Astrocyte of the cerebellum (primary cell): ENCODE measurements around the gene VWCE.

Source experiments
- DNase-seq: peaks from one replicate; pipeline ENCODE4 v3.0.0-alpha.2; 2011; ENCODE audit warnings: low read depth
- H3K4me3 ChIP-seq: 2 replicates; pipeline ENCODE4 v1.5.1; 2011; ENCODE audit warnings: mild to moderate bottlenecking, low read depth, low read length, moderate library complexity
- CTCF ChIP-seq: IDR thresholded peaks from 2 replicates; pipeline ENCODE4 v1.5.1; 2012; ENCODE audit warnings: low read length, low read depth, moderate library complexity, mild to moderate bottlenecking; ENCODE audit errors: missing control alignments
- in situ Hi-C: cut with HindIII; loops from 2 replicates; pipeline ENCODE4 v1.10.0; 2017; ENCODE audit warnings: low sequenced_read_pairs

Gene VWCE

GRCh38 chr11:61309739-61310138, 14.6 kb upstream of the VWCE start:
- DNase-seq = no peak
- TF ChIP-seq CTCF = no peak
- H3K4me3 ChIP-seq = no peak overlapping the region
- in situ Hi-C loops = no loop called here

GRCh38 chr11:61309141-61309540, 14.0 kb upstream of the VWCE start:
- TF ChIP-seq CTCF = no peak

GRCh38 chr11:61307354-61307753, 12.2 kb upstream of the VWCE start:
- H3K4me3 ChIP-seq = no peak overlapping the region
- no peak for TF ChIP-seq CTCF
- in situ Hi-C loops = no loop called here
- no peak for DNase-seq

More at GRCh38 chr11:61309141-61309540, 14.0 kb upstream of the VWCE start:
- no peak for DNase-seq
- in situ Hi-C loops = no loop called here
- no peak overlapping the region for H3K4me3 ChIP-seq

- DNase-seq = no peak
- TF ChIP-seq CTCF = no peak
- in situ Hi-C loops = no loop called here
- no peak overlapping the region for H3K4me3 ChIP-seq
Observed at GRCh38 chr11:61306221-61306620, 11.1 kb upstream of the VWCE start.

GRCh38 chr11:61305417-61305816, 10.3 kb upstream of the VWCE start:
- no peak overlapping the region for H3K4me3 ChIP-seq
- no peak for DNase-seq
- no peak for TF ChIP-seq CTCF
- in situ Hi-C loops = no loop called here

DNA sequence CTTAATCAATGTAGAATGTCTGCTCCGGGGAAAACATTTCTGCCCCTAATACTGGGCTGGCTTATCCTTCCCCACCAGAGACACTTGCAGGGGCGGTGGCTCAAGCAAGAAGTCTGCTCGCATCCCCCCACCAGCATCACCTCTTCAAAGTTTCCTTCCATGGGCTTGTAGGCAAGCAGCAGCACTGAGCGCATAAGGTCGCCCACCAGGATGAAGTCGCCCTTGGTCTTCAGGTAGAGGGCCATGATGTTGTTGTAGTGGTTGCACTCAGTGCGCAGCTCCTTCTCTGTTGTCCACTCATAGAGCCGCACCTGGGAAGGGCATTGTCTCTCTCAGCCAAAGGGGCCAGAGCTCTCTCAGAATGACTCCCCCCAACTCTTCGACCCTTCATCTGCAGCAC, 8.6 kb upstream of the VWCE start:
- in situ Hi-C loops = no loop called here
- TF ChIP-seq CTCF = no peak
- DNase-seq = no peak
- no peak overlapping the region for H3K4me3 ChIP-seq

GRCh38 chr11:61302550-61302949, 7.4 kb upstream of the VWCE start:
- H3K4me3 ChIP-seq = no peak overlapping the region
- in situ Hi-C loops = no loop called here
- TF ChIP-seq CTCF = no peak
- no peak for DNase-seq
